ENCODE data around the gene HLA-DRB5. TPM values are rescaled to one million over a fixed set of nuclear protein-coding genes. Genes with fewer than 3 reads are reported as not detected.

HLA-DRB5 gene
- total RNA-seq, 1 donor from 2014 or later = 199 TPM

DNA sequence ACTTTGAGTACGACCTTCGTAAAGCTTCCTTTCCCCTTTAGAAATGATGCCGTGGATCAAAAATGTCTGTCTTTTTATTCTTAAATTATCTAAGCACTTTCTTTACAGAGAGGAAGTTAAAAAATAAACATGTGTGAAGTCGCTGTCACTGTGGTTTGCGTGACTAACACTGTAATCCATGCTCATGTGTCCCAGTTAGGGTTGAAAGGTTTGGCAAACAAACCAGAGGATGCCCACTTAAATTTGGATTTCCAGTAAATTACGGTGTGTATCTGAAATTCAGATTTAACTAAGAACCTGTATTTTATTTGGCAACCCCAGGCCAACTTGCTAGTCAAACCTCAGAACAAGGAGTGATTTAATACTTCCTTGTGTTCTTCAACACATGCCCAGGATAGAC is 38.5 kb upstream of the HLA-DRB5 start:
- H3K9me3 Mint-ChIP-seq = no peaks in the 10 kb centered on the region
- intact Hi-C loops (cut with micrococcal nuclease) = no loop called here
- TF ChIP-seq, protein P1, sequence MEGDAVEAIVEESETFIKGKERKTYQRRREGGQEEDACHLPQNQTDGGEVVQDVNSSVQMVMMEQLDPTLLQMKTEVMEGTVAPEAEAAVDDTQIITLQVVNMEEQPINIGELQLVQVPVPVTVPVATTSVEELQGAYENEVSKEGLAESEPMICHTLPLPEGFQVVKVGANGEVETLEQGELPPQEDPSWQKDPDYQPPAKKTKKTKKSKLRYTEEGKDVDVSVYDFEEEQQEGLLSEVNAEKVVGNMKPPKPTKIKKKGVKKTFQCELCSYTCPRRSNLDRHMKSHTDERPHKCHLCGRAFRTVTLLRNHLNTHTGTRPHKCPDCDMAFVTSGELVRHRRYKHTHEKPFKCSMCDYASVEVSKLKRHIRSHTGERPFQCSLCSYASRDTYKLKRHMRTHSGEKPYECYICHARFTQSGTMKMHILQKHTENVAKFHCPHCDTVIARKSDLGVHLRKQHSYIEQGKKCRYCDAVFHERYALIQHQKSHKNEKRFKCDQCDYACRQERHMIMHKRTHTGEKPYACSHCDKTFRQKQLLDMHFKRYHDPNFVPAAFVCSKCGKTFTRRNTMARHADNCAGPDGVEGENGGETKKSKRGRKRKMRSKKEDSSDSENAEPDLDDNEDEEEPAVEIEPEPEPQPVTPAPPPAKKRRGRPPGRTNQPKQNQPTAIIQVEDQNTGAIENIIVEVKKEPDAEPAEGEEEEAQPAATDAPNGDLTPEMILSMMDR (IDR thresholded peaks at IDR 0.05) = no peak
- H3K27ac Mint-ChIP-seq = no peak overlapping the region
- peaks cover 4% of the 10 kb centered on the region for H3K4me1 Mint-ChIP-seq
- no peak for ATAC-seq (ENCODE audit: low read depth)
- no peak overlapping the region for H3K4me3 Mint-ChIP-seq
- CTCF ChIA-PET = no interaction called here
- peaks cover 3% of the 10 kb centered on the region for H3K36me3 Mint-ChIP-seq (ENCODE audit: low read depth)
- no peaks in the 10 kb centered on the region for H3K27me3 Mint-ChIP-seq
- DNase-seq = no peak
- POLR2A ChIA-PET = no interaction called here

DNA sequence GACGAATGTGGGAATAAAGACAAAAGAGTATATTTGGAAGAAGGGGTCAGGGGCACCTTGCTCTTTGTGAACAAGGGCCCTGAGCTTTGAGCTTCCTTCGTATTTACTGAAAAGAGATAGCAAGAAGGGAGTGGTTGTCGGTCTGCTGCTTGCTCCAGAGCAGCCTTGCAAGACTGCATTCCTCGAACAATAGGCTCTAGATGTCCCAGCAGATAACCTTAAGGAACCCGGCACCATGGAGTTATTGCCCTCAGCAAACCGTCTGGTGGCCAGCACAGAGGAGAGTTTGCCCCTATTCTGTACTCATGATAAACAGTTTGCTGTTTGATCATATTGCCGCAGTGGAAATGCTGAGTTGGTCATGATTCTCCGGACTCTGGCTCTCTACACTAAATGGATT is 36.9 kb upstream of the HLA-DRB5 start:
- DNase-seq = no peak
- ATAC-seq (ENCODE audit: low read depth) = no peak
- intact Hi-C loops (cut with micrococcal nuclease) = no loop called here
- no peak overlapping the region for H3K27ac Mint-ChIP-seq
- TF ChIP-seq, protein P1 (IDR thresholded peaks at IDR 0.05) = no peak
- H3K27me3 Mint-ChIP-seq = no peaks in the 10 kb centered on the region
- ChIA-PET POLR2A (no interaction called here), CTCF (no interaction called here)
- no peak overlapping the region for H3K4me3 Mint-ChIP-seq
- no peaks in the 10 kb centered on the region for H3K9me3 Mint-ChIP-seq
- H3K4me1 Mint-ChIP-seq = peaks cover 4% of the 10 kb centered on the region
- peaks cover 3% of the 10 kb centered on the region for H3K36me3 Mint-ChIP-seq (ENCODE audit: low read depth)

DNA sequence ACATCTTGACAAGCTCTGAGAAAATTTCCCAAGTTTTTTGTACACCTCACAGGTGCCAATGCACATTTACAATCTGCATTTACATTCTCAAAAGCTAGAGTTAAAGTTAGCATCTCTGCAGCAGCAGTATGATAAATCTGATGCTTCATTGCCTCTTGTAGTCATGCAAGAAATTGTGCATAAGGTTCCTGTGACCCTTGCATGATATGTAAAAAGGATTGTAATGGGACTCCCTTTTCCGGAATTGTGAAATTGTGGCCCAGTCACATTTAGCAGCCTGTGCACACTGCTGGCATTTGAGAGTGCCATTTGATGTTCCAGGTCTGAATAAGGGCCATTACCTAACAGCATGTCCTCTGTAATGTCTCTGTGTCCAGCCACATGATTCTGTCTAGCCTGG is 35.4 kb upstream of the HLA-DRB5 start:
- no peaks in the 10 kb centered on the region for H3K9me3 Mint-ChIP-seq
- TF ChIP-seq, protein P1 (IDR thresholded peaks at IDR 0.05) = no peak
- intact Hi-C loops (cut with micrococcal nuclease) = no loop called here
- H3K27ac Mint-ChIP-seq = no peak overlapping the region
- CTCF ChIA-PET = no interaction called here
- POLR2A ChIA-PET = no interaction called here
- H3K36me3 Mint-ChIP-seq (ENCODE audit: low read depth) = no peaks in the 10 kb centered on the region
- H3K4me1 Mint-ChIP-seq = peaks cover 2% of the 10 kb centered on the region
- no peak for ATAC-seq (ENCODE audit: low read depth)
- DNase-seq = no peak
- no peaks in the 10 kb centered on the region for H3K27me3 Mint-ChIP-seq
- H3K4me3 Mint-ChIP-seq = no peak overlapping the region

DNA sequence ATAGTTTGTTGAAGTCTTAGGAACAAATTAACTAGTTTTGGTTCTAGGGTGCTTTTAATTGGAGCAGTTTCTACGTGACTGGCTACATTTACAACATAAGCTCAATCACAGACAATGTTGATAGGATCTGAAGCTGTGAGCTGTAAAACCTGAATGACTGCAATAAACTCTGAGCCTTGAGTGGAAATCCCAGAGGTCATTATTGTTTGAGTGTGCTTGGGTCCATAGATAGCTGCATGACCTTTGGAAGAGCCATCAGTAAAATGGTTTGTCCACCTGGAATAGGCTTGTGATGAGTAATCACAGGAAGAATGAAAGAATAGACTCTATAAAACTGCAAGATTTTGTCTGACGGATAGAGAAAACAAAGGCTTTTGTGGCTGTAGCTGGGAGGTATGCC is 32.9 kb upstream of the HLA-DRB5 start:
- TF ChIP-seq, protein P1 (IDR thresholded peaks at IDR 0.05) = no peak
- Mint-ChIP-seq H3K4me1 (peaks cover 12% of the 10 kb centered on the region), H3K27ac (no peak overlapping the region), H3K36me3 (ENCODE audit: low read depth) (peaks cover 10% of the 10 kb centered on the region), H3K27me3 (no peaks in the 10 kb centered on the region), H3K9me3 (no peaks in the 10 kb centered on the region), H3K4me3 (no peak overlapping the region)
- CTCF ChIA-PET = no interaction called here
- POLR2A ChIA-PET = no interaction called here
- ATAC-seq (ENCODE audit: low read depth) = no peak
- no peak for DNase-seq
- intact Hi-C loops (cut with micrococcal nuclease) = no loop called here

DNA sequence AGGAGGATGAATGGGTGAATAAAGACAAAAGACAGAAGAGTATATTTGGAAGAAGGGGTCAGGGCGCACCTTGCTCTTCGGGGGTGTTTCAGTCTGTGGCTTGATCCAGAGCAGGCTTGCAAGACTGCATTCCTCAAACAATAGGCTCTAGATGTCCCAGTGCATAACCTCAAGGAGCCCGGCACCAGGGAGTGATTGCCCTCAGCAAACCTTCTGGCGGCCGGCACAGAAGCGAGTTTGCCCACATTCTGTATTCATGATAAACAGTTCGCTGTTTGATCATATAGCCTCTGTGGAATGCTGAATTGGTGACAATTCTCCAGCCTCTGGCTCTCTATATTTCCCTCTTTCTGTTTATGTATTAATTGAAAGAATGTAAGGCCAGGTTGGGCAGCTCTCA is 29.7 kb upstream of the HLA-DRB5 start:
- Mint-ChIP-seq H3K4me3 (no peak overlapping the region), H3K9me3 (no peaks in the 10 kb centered on the region), H3K27ac (no peak overlapping the region), H3K4me1 (peaks cover 13% of the 10 kb centered on the region), H3K36me3 (ENCODE audit: low read depth) (peaks cover 12% of the 10 kb centered on the region), H3K27me3 (no peaks in the 10 kb centered on the region)
- ATAC-seq (ENCODE audit: low read depth) (no peak), DNase-seq (no peak)
- POLR2A ChIA-PET = interaction anchor here (1.4 to 2.0 kb wide), 4 partner anchors 27 to 104 kb away, joined by 3 to 49 read pairs (median 5); no protein-coding TSS in a partner anchor
- intact Hi-C loops (cut with micrococcal nuclease) = no loop called here
- CTCF ChIA-PET = no interaction called here
- TF ChIP-seq, protein P1 (IDR thresholded peaks at IDR 0.05) = no peak

Measured in activated B cell treated with CpG ODN at 0.5 μM for 24 hours (primary cell).